NCI-H748 treated with DMSO at 0.1 percent for 48 hours (cell line): Measurements from ENCODE around the gene BEX2.
"Not testable (repeated sequence)": the region's sequence is repeated elsewhere in the genome, so short reads cannot be mapped to it uniquely, and the experiment has no call there.

ENCODE experiments used
- DNase-seq: peaks from one replicate; lab custom pipeline; 2025; lab: John Stamatoyannopoulos, UW

The BEX2 gene

GRCh38 chrX:103310555-103311398 lies at the start of gene BEX2:
Gene BEX2, minus strand, starts transcription at chrX:103310990. Its CDS starts 1,014 bp downstream, at chrX:103309976.
- peak; percentile 51 for DNase-seq

GRCh38 chrX:103360092-103360491 lies 49.3 kb upstream of the BEX2 start:
- no peak for DNase-seq

- DNase-seq = not testable (repeated sequence)
These were observed 48.8 kb upstream of the BEX2 start for GRCh38 chrX:103359605-103360004.

GRCh38 chrX:103357871-103358270 lies 47.1 kb upstream of the BEX2 start:
- DNase-seq = no peak

GRCh38 chrX:103356858-103357257 lies 46.1 kb upstream of the BEX2 start:
- DNase-seq = no peak

- peak; percentile 15 for DNase-seq
These were observed 45.5 kb upstream of the BEX2 start, which contains the start of gene TCEAL9 for GRCh38 chrX:103356130-103356798. Gene TCEAL9, plus strand, starts transcription at chrX:103356506. Its CDS starts 1,179 bp downstream, at chrX:103357685.

- DNase-seq = no peak
These were observed 37.0 kb upstream of the BEX2 start for GRCh38 chrX:103347682-103348397.

GRCh38 chrX:103344606-103345005 lies 33.8 kb upstream of the BEX2 start:
- DNase-seq = no peak

GRCh38 chrX:103343105-103343504 lies 32.3 kb upstream of the BEX2 start:
- DNase-seq = peak; percentile 21

GRCh38 chrX:103338663-103339062 lies 27.9 kb upstream of the BEX2 start:
- no peak for DNase-seq

GRCh38 chrX:103330681-103331288 lies 20.0 kb upstream of the BEX2 start:
- no peak for DNase-seq

GRCh38 chrX:103329991-103330390 lies 19.2 kb upstream of the BEX2 start, which contains the start of gene TCEAL7:
Gene TCEAL7, plus strand, starts transcription at chrX:103330239. Its CDS starts 1,165 bp downstream, at chrX:103331404.
- DNase-seq = no peak

GRCh38 chrX:103311399-103311780 lies 600 bp upstream of the BEX2 start:
- DNase-seq = no peak

- no peak for DNase-seq
These were observed 783 bp downstream of the BEX2 start for GRCh38 chrX:103309860-103310554.

- not testable (repeated sequence) for DNase-seq
These were observed 5.1 kb downstream of the BEX2 start for GRCh38 chrX:103305666-103306065.

GRCh38 chrX:103304705-103305104 lies 6.1 kb downstream of the BEX2 start:
- DNase-seq = no peak

GRCh38 chrX:103293118-103293517 lies 17.7 kb downstream of the BEX2 start:
- no peak for DNase-seq

- no peak for DNase-seq
These were observed 31.2 kb downstream of the BEX2 start for GRCh38 chrX:103279624-103280023.

- no peak for DNase-seq
These were observed 34.2 kb downstream of the BEX2 start, which contains the start of gene TCEAL5 for GRCh38 chrX:103276581-103277002. Gene TCEAL5, minus strand, starts transcription at chrX:103276750. Its CDS starts 2,187 bp downstream, at chrX:103274563.

GRCh38 chrX:103275947-103276567 lies 34.7 kb downstream of the BEX2 start:
- DNase-seq = no peak

GRCh38 chrX:103274284-103274683 lies 36.5 kb downstream of the BEX2 start:
- no peak for DNase-seq
